Hepatocyte (in vitro differentiated cells): Measurements from ENCODE around the gene ARMC10. TPM values are rescaled to one million over a fixed set of nuclear protein-coding genes. Genes with fewer than 3 reads are reported as not detected.
"Not testable (repeated sequence)": the region's sequence is repeated elsewhere in the genome, so short reads cannot be mapped to it uniquely, and the experiment has no call there.

ENCODE experiments used
- DNase-seq: peaks from one replicate; pipeline ENCODE4 v3.0.0-alpha.2; 2016; ENCODE audit warnings: low spot score
- H2AFZ ChIP-seq: fragments of 200-600 bp; sonication (generic); 2 replicates; pipeline ENCODE4 v1.6.0; 2016; ENCODE audit warnings: antibody characterized with exemption, mild to moderate bottlenecking
- H3K27ac ChIP-seq: fragments of 200-600 bp; sonication (generic); 2 replicates; pipeline ENCODE4 v1.5.1; 2016; ENCODE audit warnings: mild to moderate bottlenecking
- H3K27me3 ChIP-seq: fragments of 200-600 bp; sonication (generic); 2 replicates; pipeline ENCODE4 v1.6.1; 2016
- H3K36me3 ChIP-seq: fragments of 200-600 bp; sonication (generic); replicated peaks from 2 replicates; pipeline ENCODE4 v1.5.1; 2016; ENCODE audit warnings: low read depth; ENCODE audit not compliant: insufficient read depth
- H3K4me1 ChIP-seq: fragments of 200-600 bp; sonication (generic); 2 replicates; pipeline ENCODE4 v1.5.1; 2016; ENCODE audit warnings: mild to moderate bottlenecking, moderate library complexity; ENCODE audit not compliant: insufficient read depth
- H3K4me2 ChIP-seq: fragments of 200-600 bp; sonication (generic); 2 replicates; pipeline ENCODE4 v1.6.0; 2016
- H3K4me3 ChIP-seq: fragments of 200-600 bp; sonication (generic); 2 replicates; pipeline ENCODE4 v1.5.1; 2016; ENCODE audit warnings: mild to moderate bottlenecking
- H3K79me2 ChIP-seq: fragments of 200-600 bp; sonication (generic); 2 replicates; pipeline ENCODE4 v1.6.0; 2017; ENCODE audit warnings: mild to moderate bottlenecking
- H3K9me2 ChIP-seq: fragments of 200-600 bp; sonication (generic); replicated peaks from 2 replicates; pipeline ENCODE4 v1.6.0; 2017; ENCODE audit warnings: mild to moderate bottlenecking; ENCODE audit not compliant: insufficient read depth
- H3K9me3 ChIP-seq: fragments of 200-600 bp; sonication (generic); 2 replicates; pipeline ENCODE4 v1.5.1; 2016; ENCODE audit warnings: low read depth, mild to moderate bottlenecking
- H4K20me1 ChIP-seq: fragments of 200-600 bp; sonication (generic); 2 replicates; pipeline ENCODE4 v1.6.0; 2016; ENCODE audit warnings: mild to moderate bottlenecking; ENCODE audit not compliant: insufficient read depth, poor library complexity, severe bottlenecking
- EZH2 ChIP-seq: fragments of 200-600 bp; sonication (generic); IDR thresholded peaks from 2 replicates; pipeline ENCODE4 v1.6.1; 2016; ENCODE audit warnings: antibody characterized with exemption, mild to moderate bottlenecking, borderline replicate concordance
- EZH2phosphoT487 ChIP-seq: fragments of 200-600 bp; sonication (generic); IDR thresholded peaks from one replicate; pipeline ENCODE4 v1.6.1; 2018; ENCODE audit warnings: antibody characterized with exemption, mild to moderate bottlenecking, low read depth, moderate library complexity; ENCODE audit not compliant: unreplicated experiment, severe bottlenecking
- WGBS: methylation state at CpG from one replicate; pipeline ENCODE4 v1.1.6; 2016; ENCODE audit warnings: low lambda C conversion rate; ENCODE audit errors: missing lambda C conversion rate; 5-methylcytosine and 5-hydroxymethylcytosine counted together
- polyA plus RNA-seq: library from polyadenylated mRNA; unstranded; fragments of >200 nt; fragmentation: Nextera tagmentation; extraction: Ambion mirVana; gene quantifications from 2 replicates; pipeline ENCODE4 v1.2.1, GENCODE V29; 2016
- total RNA-seq: library from RNA; depleted of rRNA; stranded (reverse); fragments of >200 nt; gene quantifications from 2 replicates; pipeline ENCODE4 v1.2.3, GENCODE V29; 2014
- TF ChIP-seq, protein P1 (sequence below): fragments of 200-600 bp; sonication (generic); IDR thresholded peaks from 2 replicates; pipeline ENCODE4 v1.5.1; 2016; ENCODE audit warnings: antibody characterized with exemption, mild to moderate bottlenecking; ENCODE audit not compliant: poor library complexity

ARMC10 gene
- total and polyA plus RNA-seq, 2 experiments from 2014 or later, result 27.2 to 33.5 TPM

DNA sequence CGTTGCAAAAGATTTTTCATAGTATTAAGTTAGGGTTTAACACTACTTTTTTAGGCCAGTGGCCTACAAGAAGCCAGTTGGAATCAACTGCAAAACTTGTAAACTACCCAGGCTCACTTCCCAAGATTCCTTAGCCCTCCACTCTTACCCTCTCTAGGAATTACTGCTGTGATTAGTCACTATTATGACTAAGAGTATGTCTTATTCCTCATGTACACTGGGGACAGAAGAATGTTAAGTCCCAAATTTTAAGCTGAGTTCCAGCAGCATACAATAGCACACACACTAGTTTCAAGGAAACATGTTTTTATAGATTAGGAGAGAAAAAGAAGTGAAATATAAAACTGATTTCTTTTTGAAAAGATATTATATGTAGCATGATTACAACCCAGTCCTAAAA, 43.2 kb upstream of the ARMC10 start:
- Histone ChIP-seq H4K20me1 (no peaks in the 10 kb centered on the region), H3K4me1 (no peaks in the 10 kb centered on the region), H3K79me2 (no peaks in the 10 kb centered on the region), H3K27me3 (no peaks in the 10 kb centered on the region), H3K9me2 (no peaks in the 10 kb centered on the region), H3K4me2 (no peak overlapping the region), H3K36me3 (no peaks in the 10 kb centered on the region), H2AFZ (no peak overlapping the region), H3K9me3 (no peaks in the 10 kb centered on the region), H3K27ac (no peak overlapping the region), H3K4me3 (no peak overlapping the region)
- TF ChIP-seq EZH2 (no peak), EZH2phosphoT487 (no peak)
- TF ChIP-seq, protein P1, sequence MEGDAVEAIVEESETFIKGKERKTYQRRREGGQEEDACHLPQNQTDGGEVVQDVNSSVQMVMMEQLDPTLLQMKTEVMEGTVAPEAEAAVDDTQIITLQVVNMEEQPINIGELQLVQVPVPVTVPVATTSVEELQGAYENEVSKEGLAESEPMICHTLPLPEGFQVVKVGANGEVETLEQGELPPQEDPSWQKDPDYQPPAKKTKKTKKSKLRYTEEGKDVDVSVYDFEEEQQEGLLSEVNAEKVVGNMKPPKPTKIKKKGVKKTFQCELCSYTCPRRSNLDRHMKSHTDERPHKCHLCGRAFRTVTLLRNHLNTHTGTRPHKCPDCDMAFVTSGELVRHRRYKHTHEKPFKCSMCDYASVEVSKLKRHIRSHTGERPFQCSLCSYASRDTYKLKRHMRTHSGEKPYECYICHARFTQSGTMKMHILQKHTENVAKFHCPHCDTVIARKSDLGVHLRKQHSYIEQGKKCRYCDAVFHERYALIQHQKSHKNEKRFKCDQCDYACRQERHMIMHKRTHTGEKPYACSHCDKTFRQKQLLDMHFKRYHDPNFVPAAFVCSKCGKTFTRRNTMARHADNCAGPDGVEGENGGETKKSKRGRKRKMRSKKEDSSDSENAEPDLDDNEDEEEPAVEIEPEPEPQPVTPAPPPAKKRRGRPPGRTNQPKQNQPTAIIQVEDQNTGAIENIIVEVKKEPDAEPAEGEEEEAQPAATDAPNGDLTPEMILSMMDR, result no peak
- 77% methylated on average over 1 of the region's 1 CpG for WGBS
- DNase-seq, result no peak

GRCh38 chr7:103034318-103034717, 40.6 kb upstream of the ARMC10 start:
- DNase-seq, H3K9me2 ChIP-seq, H3K27me3 ChIP-seq, H2AFZ ChIP-seq, H3K36me3 ChIP-seq, H3K79me2 ChIP-seq, H3K4me3 ChIP-seq, H3K27ac ChIP-seq, H3K4me2 ChIP-seq, H3K4me1 ChIP-seq, H4K20me1 ChIP-seq, H3K9me3 ChIP-seq: not testable (repeated sequence)
- 95% methylated on average over 19 of the region's 20 CpGs for WGBS

GRCh38 chr7:103037476-103037822, 37.5 kb upstream of the ARMC10 start:
- TF ChIP-seq EZH2, result no peak
- TF ChIP-seq, protein P1, result no peak
- WGBS, result 100% methylated on average over 1 of the region's 1 CpG
- H3K79me2 ChIP-seq, result no peaks in the 10 kb centered on the region
- H3K9me3 ChIP-seq, result no peaks in the 10 kb centered on the region
- H2AFZ ChIP-seq, result no peak overlapping the region
- H3K4me3 ChIP-seq, result no peak overlapping the region
- no peaks in the 10 kb centered on the region for H3K36me3 ChIP-seq
- DNase-seq, result no peak
- H3K9me2 ChIP-seq, result no peaks in the 10 kb centered on the region
- no peaks in the 10 kb centered on the region for H4K20me1 ChIP-seq
- H3K27ac ChIP-seq, result no peak overlapping the region
- H3K27me3 ChIP-seq, result no peaks in the 10 kb centered on the region
- H3K4me2 ChIP-seq, result no peak overlapping the region
- no peaks in the 10 kb centered on the region for H3K4me1 ChIP-seq

GRCh38 chr7:103037823-103038739, 36.9 kb upstream of the ARMC10 start:
- not testable (repeated sequence) for H3K27me3 ChIP-seq, H3K36me3 ChIP-seq, H3K4me3 ChIP-seq, H3K4me1 ChIP-seq, H4K20me1 ChIP-seq, H2AFZ ChIP-seq, H3K79me2 ChIP-seq, H3K9me2 ChIP-seq, H3K9me3 ChIP-seq
- Histone ChIP-seq H3K27ac (peak overlapping the region; percentile 37), H3K4me2 (peak overlapping the region; percentile 41)
- peak; percentile 56 for DNase-seq
- 73% methylated on average over 20 of the region's 20 CpGs for WGBS

- H3K27ac ChIP-seq, H3K4me2 ChIP-seq, H3K4me1 ChIP-seq, H3K9me3 ChIP-seq, H3K4me3 ChIP-seq, H3K79me2 ChIP-seq, H4K20me1 ChIP-seq, H3K27me3 ChIP-seq, DNase-seq, H3K36me3 ChIP-seq, H2AFZ ChIP-seq, H3K9me2 ChIP-seq: not testable (repeated sequence)
- 100% methylated on average over 1 of the region's 1 CpG for WGBS
These were observed 33.1 kb upstream of the ARMC10 start for GRCh38 chr7:103041815-103042214.
